H1 (cell line): ENCODE measurements around the gene XPNPEP1. TPM values are rescaled to one million over a fixed set of nuclear protein-coding genes. Genes with fewer than 3 reads are reported as not detected.

Source experiments
- EP300 ChIP-seq, 2 experiments: IDR thresholded peaks; 1 replicate in 1 of 2; 2 replicates in 1 of 2; pipeline ENCODE4 v1.6.1; 2011 to 2012; ENCODE audit warnings: low read depth in 2 of 2, low read length in 2 of 2, mild to moderate bottlenecking in 2 of 2, borderline replicate concordance in 1 of 2, inconsistent platforms in 1 of 2, moderate library complexity in 1 of 2
- NANOG ChIP-seq: IDR thresholded peaks from 2 replicates; pipeline ENCODE4 v1.6.1; 2011; ENCODE audit warnings: low read length, low read depth, mild to moderate bottlenecking, inconsistent platforms; ENCODE audit not compliant: insufficient read depth, poor library complexity, severe bottlenecking
- RFX5 ChIP-seq: IDR thresholded peaks from 2 replicates; pipeline ENCODE4 v1.6.1; 2011; ENCODE audit warnings: low read depth, low read length, improper control_type of control experiment, borderline replicate concordance
- SIN3A ChIP-seq, 2 experiments: IDR thresholded peaks in 1 of 2; conservative IDR thresholded peaks in 1 of 2; 2 replicates each; pipeline ENCODE4 v1.6.1; 2011 to 2012; ENCODE audit warnings: low read length in 2 of 2, improper control_type of control experiment in 1 of 2, low read depth in 1 of 2, mild to moderate bottlenecking in 1 of 2
- polyA plus RNA-seq, 7 experiments: library from polyadenylated mRNA; depleted of rRNA in 3 of 7; stranded (reverse) in 5 of 7; unstranded in 2 of 7; fragments of >200 nt in 5 of 7; fragments of 200-250 nt in 2 of 7; gene quantifications; 1 replicate in 5 of 7; 2 replicates in 1 of 7; 4 replicates in 1 of 7; pipeline versions ENCODE4 v1.2.1 to v1.2.3, GENCODE V29; 2011 to 2013; ENCODE audit warnings: missing spikeins in 2 of 7, mixed read lengths in 2 of 7
- total RNA-seq: library from RNA; stranded (reverse); fragmentation: NEBNext Ultra II Directional; extraction: Animal tissue kit (Norgen Biotek cat#: 25700); gene quantifications from 2 replicates; pipeline ENCODE4 v1.2.1, GENCODE V29; 2021
- TF ChIP-seq, protein P1 (sequence below): fragments of 300-600 bp; sonication (generic); IDR thresholded peaks from 2 replicates; pipeline ENCODE4 v1.7.1; 2012; ENCODE audit warnings: low read length, moderate library complexity, mild to moderate bottlenecking, inconsistent platforms; ENCODE audit not compliant: insufficient replicate concordance
- TF ChIP-seq, protein P2 (sequence below): IDR thresholded peaks from 2 replicates; pipeline ENCODE4 v1.6.1; 2012; ENCODE audit warnings: inconsistent platforms

The XPNPEP1 gene
- total and polyA plus RNA-seq, 2 of the 8 experiments (the other 6 are each of a cell fraction or from before 2014, with no cell fraction given), result 61.1 to 201 TPM

DNA sequence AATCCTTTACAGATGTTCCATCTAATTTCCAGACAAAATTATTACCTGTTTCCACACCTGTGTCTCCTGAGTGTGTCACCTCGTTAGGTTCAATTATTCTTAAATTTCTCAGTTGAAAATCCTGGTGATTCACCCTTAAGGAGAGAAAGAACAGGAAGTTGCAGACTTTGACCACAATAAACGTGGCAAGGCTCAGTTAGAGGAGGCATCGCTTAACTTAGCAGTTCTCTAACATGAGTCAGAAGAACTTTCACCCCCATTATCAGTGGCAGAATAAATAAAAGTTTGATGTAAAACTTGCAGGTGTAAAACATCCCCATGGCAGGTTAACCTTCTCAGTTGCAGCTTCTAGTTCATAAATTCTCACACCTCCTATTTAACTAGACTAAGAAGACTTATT is 8.3 kb downstream of the XPNPEP1 start (continued):
- TF ChIP-seq, protein P1, sequence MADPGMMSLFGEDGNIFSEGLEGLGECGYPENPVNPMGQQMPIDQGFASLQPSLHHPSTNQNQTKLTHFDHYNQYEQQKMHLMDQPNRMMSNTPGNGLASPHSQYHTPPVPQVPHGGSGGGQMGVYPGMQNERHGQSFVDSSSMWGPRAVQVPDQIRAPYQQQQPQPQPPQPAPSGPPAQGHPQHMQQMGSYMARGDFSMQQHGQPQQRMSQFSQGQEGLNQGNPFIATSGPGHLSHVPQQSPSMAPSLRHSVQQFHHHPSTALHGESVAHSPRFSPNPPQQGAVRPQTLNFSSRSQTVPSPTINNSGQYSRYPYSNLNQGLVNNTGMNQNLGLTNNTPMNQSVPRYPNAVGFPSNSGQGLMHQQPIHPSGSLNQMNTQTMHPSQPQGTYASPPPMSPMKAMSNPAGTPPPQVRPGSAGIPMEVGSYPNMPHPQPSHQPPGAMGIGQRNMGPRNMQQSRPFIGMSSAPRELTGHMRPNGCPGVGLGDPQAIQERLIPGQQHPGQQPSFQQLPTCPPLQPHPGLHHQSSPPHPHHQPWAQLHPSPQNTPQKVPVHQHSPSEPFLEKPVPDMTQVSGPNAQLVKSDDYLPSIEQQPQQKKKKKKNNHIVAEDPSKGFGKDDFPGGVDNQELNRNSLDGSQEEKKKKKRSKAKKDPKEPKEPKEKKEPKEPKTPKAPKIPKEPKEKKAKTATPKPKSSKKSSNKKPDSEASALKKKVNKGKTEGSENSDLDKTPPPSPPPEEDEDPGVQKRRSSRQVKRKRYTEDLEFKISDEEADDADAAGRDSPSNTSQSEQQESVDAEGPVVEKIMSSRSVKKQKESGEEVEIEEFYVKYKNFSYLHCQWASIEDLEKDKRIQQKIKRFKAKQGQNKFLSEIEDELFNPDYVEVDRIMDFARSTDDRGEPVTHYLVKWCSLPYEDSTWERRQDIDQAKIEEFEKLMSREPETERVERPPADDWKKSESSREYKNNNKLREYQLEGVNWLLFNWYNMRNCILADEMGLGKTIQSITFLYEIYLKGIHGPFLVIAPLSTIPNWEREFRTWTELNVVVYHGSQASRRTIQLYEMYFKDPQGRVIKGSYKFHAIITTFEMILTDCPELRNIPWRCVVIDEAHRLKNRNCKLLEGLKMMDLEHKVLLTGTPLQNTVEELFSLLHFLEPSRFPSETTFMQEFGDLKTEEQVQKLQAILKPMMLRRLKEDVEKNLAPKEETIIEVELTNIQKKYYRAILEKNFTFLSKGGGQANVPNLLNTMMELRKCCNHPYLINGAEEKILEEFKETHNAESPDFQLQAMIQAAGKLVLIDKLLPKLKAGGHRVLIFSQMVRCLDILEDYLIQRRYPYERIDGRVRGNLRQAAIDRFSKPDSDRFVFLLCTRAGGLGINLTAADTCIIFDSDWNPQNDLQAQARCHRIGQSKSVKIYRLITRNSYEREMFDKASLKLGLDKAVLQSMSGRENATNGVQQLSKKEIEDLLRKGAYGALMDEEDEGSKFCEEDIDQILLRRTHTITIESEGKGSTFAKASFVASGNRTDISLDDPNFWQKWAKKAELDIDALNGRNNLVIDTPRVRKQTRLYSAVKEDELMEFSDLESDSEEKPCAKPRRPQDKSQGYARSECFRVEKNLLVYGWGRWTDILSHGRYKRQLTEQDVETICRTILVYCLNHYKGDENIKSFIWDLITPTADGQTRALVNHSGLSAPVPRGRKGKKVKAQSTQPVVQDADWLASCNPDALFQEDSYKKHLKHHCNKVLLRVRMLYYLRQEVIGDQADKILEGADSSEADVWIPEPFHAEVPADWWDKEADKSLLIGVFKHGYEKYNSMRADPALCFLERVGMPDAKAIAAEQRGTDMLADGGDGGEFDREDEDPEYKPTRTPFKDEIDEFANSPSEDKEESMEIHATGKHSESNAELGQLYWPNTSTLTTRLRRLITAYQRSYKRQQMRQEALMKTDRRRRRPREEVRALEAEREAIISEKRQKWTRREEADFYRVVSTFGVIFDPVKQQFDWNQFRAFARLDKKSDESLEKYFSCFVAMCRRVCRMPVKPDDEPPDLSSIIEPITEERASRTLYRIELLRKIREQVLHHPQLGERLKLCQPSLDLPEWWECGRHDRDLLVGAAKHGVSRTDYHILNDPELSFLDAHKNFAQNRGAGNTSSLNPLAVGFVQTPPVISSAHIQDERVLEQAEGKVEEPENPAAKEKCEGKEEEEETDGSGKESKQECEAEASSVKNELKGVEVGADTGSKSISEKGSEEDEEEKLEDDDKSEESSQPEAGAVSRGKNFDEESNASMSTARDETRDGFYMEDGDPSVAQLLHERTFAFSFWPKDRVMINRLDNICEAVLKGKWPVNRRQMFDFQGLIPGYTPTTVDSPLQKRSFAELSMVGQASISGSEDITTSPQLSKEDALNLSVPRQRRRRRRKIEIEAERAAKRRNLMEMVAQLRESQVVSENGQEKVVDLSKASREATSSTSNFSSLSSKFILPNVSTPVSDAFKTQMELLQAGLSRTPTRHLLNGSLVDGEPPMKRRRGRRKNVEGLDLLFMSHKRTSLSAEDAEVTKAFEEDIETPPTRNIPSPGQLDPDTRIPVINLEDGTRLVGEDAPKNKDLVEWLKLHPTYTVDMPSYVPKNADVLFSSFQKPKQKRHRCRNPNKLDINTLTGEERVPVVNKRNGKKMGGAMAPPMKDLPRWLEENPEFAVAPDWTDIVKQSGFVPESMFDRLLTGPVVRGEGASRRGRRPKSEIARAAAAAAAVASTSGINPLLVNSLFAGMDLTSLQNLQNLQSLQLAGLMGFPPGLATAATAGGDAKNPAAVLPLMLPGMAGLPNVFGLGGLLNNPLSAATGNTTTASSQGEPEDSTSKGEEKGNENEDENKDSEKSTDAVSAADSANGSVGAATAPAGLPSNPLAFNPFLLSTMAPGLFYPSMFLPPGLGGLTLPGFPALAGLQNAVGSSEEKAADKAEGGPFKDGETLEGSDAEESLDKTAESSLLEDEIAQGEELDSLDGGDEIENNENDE, result no peak
- TF ChIP-seq, protein P2, sequence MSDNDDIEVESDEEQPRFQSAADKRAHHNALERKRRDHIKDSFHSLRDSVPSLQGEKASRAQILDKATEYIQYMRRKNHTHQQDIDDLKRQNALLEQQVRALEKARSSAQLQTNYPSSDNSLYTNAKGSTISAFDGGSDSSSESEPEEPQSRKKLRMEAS, result no peak
- no peak for TF ChIP-seq EP300 (IDR thresholded peaks at IDR 0.05; ENCODE audit: borderline replicate concordance in 1 of 2, low read depth in 2 of 2, low read length in 2 of 2)
- no peak for TF ChIP-seq SIN3A (conservative IDR thresholded peaks at IDR 0.05 in 1 of 2, IDR thresholded peaks at IDR 0.05 in 1 of 2; ENCODE audit: low read depth in 1 of 2, low read length in 2 of 2)
- no peak for TF ChIP-seq RFX5
- no peak for TF ChIP-seq NANOG
- TF ChIP-seq, all 59 proteins: peak for 0
